ENCODE measurements around the gene PIP4K2A. TPM values are rescaled to one million over a fixed set of nuclear protein-coding genes. Genes with fewer than 3 reads are reported as not detected.
"Not testable (repeated sequence)": the region's sequence is repeated elsewhere in the genome, so short reads cannot be mapped to it uniquely, and the experiment has no call there.

The PIP4K2A gene
- total RNA-seq, 6 experiments from 2014 or later: 50.1 to 67.9 (median 58.9) TPM

GRCh38 chr10:22500656-22501340, 213.6 kb downstream of the PIP4K2A start:
- H3K36me3 Mint-ChIP-seq (ENCODE audit: low read depth): no peaks in the 10 kb centered on the region
- H3K4me3 Mint-ChIP-seq: no peak overlapping the region
- peaks cover 32% of the 10 kb centered on the region for H3K27me3 Mint-ChIP-seq (ENCODE audit: insufficient read depth)
- no peaks in the 10 kb centered on the region for H3K4me1 Mint-ChIP-seq (ENCODE audit: low read depth)
- DNase-seq: no peak
- TF ChIP-seq CTCF (IDR thresholded peaks at IDR 0.05): no peak
- no peaks in the 10 kb centered on the region for H3K9me3 Mint-ChIP-seq
- H3K27ac Mint-ChIP-seq: no peak overlapping the region

- peaks cover 33% of the 10 kb centered on the region for H3K27me3 Mint-ChIP-seq (ENCODE audit: insufficient read depth)
- not testable (repeated sequence) for DNase-seq; H3K36me3 Mint-ChIP-seq (ENCODE audit: low read depth)
Observed at GRCh38 chr10:22499973-22500372, 214.4 kb downstream of the PIP4K2A start.

GRCh38 chr10:22495396-22495795, 219.0 kb downstream of the PIP4K2A start:
- TF ChIP-seq CTCF (IDR thresholded peaks at IDR 0.05): no peak
- Mint-ChIP-seq H3K4me1 (ENCODE audit: low read depth) (no peaks in the 10 kb centered on the region), H3K27ac (no peak overlapping the region), H3K9me3 (no peaks in the 10 kb centered on the region), H3K27me3 (ENCODE audit: insufficient read depth) (peaks cover 23% of the 10 kb centered on the region; the same call in 1 of the 2 replicates), H3K4me3 (no peak overlapping the region), H3K36me3 (ENCODE audit: low read depth) (no peaks in the 10 kb centered on the region)
- no peak for DNase-seq

More at GRCh38 chr10:22499973-22500372, 214.4 kb downstream of the PIP4K2A start:
- H3K4me1 Mint-ChIP-seq (ENCODE audit: low read depth); H3K27ac Mint-ChIP-seq; H3K9me3 Mint-ChIP-seq; H3K4me3 Mint-ChIP-seq: not testable (repeated sequence)

- Mint-ChIP-seq H3K4me1 (ENCODE audit: low read depth) (no peaks in the 10 kb centered on the region), H3K9me3 (no peaks in the 10 kb centered on the region), H3K4me3 (no peak overlapping the region), H3K27me3 (ENCODE audit: insufficient read depth) (peaks cover 12% of the 10 kb centered on the region; the same call in 1 of the 2 replicates), H3K36me3 (ENCODE audit: low read depth) (no peaks in the 10 kb centered on the region), H3K27ac (no peak overlapping the region)
- no peak for TF ChIP-seq CTCF (IDR thresholded peaks at IDR 0.05)
- DNase-seq: no peak
Observed at GRCh38 chr10:22494007-22494406, 220.4 kb downstream of the PIP4K2A start.

GRCh38 chr10:22491931-22492615, 222.3 kb downstream of the PIP4K2A start:
- TF ChIP-seq CTCF (IDR thresholded peaks at IDR 0.05): no peak
- Mint-ChIP-seq H3K9me3 (no peaks in the 10 kb centered on the region), H3K4me3 (no peak overlapping the region), H3K27me3 (ENCODE audit: insufficient read depth) (peaks cover 10% of the 10 kb centered on the region; the same call in 1 of the 2 replicates), H3K36me3 (ENCODE audit: low read depth) (no peaks in the 10 kb centered on the region), H3K27ac (no peak overlapping the region), H3K4me1 (ENCODE audit: low read depth) (no peaks in the 10 kb centered on the region)
- no peak for DNase-seq

- H3K36me3 Mint-ChIP-seq (ENCODE audit: low read depth): no peaks in the 10 kb centered on the region
- peaks cover 10% of the 10 kb centered on the region; the same call in 1 of the 2 replicates for H3K27me3 Mint-ChIP-seq (ENCODE audit: insufficient read depth)
- H3K4me1 Mint-ChIP-seq (ENCODE audit: low read depth): no peaks in the 10 kb centered on the region
- no peaks in the 10 kb centered on the region for H3K9me3 Mint-ChIP-seq
- no peak for DNase-seq
- no peak for TF ChIP-seq CTCF (IDR thresholded peaks at IDR 0.05)
- H3K4me3 Mint-ChIP-seq: no peak overlapping the region
- H3K27ac Mint-ChIP-seq: no peak overlapping the region
Observed at GRCh38 chr10:22491480-22491879, 222.9 kb downstream of the PIP4K2A start.
